HG03520 (cell line): ENCODE results near the gene OR6X1.
"Not testable (repeated sequence)": the region's sequence is repeated elsewhere in the genome, so short reads cannot be mapped to it uniquely, and the experiment has no call there.

ENCODE experiments used
- ATAC-seq: cut with Tn5 transposase; IDR thresholded peaks from one replicate; pipeline ENCODE4 v1.9.1; 2021; ENCODE audit warnings: mild to moderate bottlenecking, moderate library complexity; ENCODE audit not compliant: unreplicated experiment

Gene OR6X1

DNA sequence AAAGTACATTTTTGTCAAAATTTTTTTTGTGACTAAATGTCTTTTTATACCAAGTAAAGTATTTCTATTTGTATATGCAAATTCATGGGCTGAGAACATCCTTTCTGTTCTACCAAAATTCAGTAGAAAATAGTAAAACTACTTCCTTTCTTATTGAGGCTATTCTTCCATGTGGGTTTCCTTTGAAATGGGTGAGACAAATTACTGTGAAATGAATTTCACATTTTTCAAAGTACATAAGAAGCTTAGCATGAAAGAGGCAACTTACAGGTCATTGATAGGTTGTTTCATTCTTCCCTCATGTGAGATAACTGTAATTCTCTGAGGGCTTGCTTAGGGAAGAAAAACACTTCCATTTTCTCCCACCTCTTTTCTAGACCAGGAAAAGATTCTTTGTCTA is 1.0 kb upstream of the OR6X1 start:
- no peak for ATAC-seq

DNA sequence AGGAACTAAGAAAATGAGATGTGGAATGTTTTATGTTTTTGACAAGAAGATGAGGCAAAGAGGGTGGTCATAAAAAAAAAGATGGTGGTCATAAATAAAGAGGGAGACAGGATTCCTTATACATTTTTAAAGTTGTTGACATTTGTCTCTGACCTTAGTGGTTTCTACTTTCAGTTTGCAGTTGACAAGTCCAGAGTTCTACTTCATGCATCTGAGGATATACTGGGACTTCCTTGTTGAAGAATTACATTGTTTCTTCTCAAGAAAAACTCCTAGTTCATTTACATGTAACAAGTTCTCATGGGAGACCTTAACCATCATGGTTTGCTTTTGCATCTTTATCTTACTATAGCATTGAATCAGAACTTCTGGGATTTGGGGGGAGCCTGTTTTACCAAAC is 1.2 kb downstream of the OR6X1 start:
- no peak for ATAC-seq

DNA sequence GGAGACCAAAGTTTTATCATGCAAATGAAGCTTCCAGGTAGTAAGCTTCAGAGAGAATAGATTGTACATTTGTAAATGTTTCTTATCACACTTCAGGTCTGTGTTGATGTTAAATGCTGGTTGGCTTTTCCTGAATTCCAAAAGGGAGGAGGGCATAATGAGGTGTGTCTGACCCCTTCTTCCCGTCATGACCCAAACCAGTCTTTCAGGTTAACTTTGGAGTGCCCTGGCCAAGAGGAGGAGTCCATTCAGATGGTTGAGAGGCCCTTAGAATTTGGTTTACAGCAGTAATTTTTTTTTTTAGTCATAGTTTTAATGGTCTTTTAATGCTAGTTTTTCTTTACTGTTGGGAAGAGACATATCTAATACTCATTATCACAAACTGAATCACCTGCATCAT is 2.5 kb downstream of the OR6X1 start:
- no peak for ATAC-seq

DNA sequence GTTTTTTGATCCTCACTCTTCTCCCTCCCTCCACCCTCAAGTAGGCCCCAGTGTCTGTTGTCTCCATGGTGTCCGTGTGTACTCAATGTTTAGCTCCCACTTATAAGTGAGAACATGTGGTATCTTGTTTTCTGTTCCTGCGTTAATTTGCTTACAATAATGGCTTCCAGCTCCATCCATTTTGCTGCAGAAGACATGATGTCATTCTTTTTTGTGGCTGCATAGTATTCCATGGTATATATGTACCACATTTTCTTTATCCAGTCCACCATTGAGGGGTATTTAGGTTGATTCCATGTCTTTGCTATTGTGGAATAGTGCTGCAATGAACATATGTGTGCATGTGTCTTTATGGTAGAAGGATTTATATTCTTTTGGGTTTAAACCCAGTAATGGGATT is 6.0 kb downstream of the OR6X1 start:
- ATAC-seq = not testable (repeated sequence)

DNA sequence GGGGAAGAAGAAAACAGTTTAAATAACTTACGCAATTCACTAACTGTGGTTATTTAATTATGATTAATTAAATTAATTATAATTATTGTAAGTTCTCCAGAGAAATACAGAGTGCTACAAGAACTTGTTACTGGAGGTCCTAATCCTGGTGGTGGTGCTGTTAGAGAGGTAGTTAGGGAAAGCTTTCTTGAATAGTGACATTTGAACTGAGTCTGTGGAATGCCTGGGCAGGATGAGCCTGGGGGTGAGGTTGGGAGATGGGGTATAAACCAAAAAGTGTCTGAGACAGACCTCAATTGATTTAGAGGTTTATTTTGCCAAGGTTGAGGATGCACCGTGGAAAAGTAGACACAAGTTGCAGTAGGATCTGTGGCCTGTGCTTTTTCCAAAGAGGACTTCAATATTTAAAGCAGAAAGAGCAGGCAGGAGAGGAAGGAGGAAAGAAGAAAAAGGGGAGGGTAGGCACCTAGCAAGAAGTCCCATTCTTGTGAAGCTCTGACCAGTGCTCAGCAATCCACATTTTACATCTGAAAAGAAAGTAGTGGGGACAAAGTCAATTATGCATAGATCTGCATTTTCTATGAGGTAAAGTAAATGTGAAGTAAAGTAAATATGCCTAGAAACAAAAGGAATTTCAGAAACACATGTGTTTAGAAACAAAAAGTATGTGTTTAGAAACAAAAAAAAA is 8.4 kb downstream of the OR6X1 start:
- ATAC-seq = no peak

DNA sequence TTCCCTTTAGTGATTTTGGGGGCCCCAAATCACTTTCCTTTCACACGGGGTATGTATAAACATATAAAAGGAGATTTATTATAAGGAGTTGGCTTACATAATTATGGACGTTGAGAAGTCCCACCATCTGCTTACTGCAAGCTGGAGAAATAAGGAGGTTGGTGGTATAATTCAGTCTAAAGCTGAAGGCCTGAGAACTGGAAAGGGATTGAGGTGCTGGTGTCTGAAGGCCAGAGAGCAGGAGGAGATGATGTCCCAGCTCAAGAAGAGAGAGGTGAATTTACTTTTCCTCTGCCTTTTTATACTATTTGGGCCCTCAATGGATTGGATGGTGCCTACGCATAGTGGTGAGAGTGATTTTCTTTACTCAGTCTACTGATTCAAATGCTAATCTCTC is 11.6 kb downstream of the OR6X1 start:
- ATAC-seq = no peak

DNA sequence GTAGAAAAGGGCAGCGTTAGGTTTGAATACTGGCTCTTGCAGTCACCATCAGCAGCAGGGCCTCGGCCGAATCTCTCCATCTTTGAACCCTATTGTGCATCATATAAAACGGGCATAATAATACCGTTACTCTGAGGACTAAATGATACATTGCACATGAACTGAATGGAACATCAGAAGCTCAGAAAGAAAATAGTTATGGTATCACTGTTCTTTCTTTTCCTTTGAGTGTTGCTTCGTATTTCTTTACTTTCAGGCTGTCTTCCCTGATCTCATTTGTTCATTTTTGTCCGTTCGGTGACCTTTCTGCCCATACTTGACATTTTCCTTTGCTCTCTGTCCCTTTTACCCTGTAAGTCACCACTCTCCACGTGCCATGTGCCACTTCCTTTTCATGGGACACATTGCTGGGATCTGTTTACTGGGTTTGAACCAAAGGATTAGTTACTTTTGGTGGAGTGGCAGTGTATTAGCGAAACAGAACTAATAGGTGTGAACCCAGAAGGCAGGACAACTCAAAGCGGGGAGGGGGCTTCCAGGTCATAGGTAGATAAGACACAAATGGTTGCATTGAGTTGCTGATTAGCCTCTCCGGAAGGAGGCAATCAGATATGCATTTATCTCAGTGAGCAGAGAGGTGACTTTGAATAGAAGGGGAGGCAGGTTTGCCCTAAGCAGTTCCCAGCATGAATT is 12.1 kb downstream of the OR6X1 start:
- no peak for ATAC-seq

DNA sequence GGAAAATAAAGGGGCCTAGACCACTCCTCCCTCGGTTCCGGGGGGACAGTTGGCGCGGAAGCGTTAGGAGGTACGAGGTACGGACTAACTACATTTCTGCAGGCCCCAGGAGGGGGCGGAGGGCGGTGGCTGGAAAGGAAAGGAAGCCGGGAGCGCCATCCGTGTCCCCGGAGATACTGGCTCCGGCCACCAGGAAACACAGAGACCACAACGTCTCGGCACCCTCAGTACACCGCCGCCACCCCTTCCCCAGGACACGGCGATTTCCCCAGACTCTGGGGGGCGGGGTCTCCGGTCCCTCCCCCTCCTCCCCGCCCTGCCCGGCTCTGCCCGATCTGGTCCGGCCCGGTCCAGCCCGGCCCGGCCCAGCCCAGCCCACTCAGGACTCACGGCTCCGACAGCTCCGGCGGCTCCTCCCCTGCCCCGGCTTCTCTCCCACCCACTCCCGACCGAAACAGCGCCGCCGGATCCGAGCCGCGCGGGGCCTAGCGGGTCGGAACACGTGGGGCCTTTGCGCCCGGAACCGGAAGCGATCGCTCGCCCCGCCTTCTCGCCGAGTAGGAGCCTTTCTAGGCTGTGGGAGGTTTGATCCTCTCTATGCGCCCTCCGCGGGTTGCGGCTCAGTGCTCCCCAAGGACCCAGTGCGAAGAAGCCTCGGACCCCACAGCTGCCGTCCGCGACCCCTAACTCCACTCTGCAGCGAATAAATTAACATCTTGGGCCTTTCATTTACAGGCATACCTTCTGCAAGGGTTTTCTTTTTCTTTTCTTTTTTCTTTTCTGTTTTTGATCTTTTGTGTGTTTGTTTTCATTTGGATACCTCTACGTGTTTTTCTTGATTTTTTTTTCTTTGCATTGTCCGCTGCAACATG is 12.9 kb downstream of the OR6X1 start, which contains the start of gene ZNF202:
Gene ZNF202, minus strand, starts transcription at position 502 of the 872 bp plus-strand sequence. CDS start 10,772 bp downstream, outside the sequence.
- peak; percentile 98 for ATAC-seq

DNA sequence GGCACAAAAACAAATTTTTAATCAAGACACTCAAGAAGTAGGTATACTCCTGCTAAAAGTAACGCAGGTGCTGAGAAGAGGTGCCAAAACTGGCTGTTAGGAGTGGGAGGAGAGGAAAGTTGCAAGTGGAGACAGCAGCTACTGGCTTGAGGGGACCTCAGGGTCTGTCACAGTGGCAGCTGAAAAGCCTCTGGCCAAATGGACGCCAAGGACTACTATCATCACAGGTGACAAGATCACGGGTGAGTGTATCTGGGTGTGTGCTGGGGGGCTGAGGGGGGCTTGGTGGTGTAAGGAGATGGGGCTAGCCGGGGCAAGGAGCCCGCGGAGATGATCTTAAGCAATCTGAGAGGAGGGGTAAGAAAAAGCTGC is 13.5 kb downstream of the OR6X1 start:
- ATAC-seq = peak; percentile 0

DNA sequence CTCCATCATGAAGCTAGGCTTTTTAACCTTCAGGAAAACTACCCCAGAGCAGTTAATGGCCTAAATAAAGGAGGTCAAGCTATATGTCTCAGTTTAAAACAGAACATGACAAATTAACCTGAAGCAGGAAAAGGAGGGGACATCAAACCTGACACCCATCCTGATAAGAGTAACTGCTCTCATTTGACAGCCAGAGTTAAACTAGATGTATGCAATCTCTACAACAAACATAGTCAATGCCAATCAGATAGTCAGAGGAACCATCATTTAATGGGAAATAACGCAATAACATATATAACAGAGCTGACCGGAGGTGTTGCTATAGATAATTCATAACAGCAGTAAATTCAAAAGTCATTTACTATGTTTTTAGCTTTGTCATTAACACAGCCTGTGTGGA is 15.9 kb downstream of the OR6X1 start:
- ATAC-seq = no peak

DNA sequence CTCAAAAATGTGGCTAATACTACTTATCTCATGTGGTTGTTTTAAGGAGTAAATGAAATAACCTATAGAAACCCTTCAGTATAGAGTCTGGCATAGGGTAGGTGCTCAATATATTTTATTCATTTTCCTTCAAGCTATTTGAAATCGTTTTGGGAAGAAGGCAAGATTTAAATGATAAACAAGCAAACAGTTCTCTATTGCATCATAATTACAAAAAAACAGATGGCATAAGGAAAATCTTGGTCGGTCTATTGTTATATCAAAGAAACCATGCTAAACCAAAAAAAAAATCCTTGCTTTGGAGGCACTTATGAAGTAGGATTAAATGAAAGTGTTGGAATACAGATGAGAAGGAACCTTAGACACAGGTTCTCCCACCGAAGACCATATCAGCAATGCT is 17.5 kb downstream of the OR6X1 start:
- no peak for ATAC-seq

DNA sequence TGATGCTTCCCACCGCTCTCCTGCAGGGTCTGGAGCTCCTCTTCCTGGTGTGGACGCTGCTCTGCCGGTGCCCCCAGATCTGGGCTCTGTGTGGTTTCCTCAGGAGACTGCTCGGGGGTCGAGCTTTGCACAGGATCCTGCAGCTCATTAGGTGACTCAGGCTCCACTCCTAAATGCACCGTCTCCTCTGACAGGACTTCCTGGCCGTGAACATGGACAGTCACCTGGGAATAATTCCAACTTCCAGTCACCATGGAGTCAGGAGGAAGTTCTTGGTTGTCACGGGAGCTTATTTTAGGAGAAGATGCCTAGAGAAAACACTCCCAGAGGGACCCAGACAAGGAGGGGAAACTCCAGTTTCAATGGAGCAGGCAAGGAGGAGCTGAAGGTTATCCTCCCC is 24.7 kb downstream of the OR6X1 start:
- ATAC-seq = no peak

DNA sequence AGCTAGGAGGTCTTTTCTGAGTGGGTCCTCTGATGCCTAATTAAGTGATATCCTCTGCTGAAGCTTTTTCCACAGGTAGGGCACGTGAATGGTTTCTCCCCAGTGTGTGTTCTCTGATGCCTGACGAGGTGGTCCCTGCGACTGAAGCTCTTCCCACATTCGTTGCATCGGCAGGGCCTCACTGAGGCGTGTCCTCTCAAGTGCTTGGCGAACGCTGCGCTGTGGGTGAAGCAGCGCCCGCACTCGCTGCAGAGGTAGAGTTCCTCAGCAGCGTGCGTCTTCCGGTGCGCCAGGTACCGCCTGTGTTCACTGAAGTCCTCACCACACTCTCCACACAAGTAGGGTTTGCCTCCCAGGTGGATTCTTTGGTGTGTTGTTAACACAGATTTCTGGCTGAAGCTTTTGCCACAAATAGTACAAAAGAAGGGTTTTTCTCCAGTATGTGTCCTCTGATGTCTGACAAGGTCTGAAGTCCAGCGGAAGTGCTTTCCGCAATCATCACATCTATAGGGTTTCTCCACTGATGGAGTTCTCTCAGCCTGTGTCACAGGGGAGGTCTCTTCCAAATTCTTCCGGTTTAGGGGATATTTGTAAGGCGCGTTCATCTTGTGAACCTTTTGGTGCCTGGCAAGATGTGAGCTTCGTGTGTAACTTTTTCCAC is 28.2 kb downstream of the OR6X1 start:
- no peak for ATAC-seq

DNA sequence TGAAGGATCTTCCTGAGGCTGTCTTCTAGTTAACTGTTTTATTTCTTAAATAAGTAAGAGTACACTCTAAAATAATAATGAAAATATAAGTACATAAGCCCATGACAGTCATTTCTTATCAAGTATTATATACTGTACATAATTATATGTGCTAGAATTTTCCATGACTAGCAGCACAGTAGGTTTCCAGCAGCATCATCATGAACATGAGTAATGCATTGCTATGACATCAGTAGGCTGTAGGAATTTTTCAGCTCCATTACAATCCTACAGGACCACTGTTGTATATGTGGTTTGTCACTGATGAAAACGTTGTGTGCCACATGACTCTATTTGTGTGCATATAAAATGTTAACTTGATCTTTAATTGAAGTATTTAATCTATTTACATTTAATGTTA is 34.9 kb downstream of the OR6X1 start:
- ATAC-seq = no peak

DNA sequence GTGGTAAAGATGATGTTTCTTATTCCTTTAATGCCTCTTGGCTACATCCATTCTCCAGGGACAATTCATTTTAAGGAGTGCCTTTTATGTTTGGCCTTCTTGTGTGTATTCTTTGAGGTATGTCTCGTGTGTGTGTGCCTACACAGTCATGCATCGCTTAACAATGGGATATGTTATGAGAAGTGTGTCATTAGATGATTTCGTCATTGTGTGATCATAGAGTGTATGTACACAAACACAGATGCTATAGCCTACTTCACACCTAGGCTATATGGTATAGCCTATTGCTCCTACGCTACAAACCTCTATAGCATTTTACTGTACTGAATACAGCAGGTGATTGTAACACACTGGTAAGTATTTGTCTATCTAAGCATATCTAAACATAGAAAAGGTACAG is 35.8 kb downstream of the OR6X1 start:
- ATAC-seq = no peak

DNA sequence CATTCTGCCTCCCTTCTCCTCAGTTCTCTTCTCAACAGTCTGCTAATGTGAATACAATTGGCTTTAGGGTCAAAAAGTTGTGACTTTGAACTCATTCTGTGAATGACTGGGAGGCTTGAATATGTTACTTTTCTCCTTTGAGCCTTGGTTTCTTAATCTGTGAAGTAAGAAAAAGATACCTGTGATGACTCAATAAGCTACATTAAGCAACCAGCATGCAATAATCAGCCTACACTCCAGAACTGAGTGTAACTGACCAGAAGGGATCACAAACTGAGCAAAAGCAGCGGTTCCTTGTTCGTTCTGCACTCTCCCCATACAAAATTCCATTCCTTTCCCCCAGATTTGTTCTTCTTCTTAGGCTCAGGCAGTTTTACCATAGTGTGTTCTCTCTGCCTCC is 36.3 kb downstream of the OR6X1 start:
- no peak for ATAC-seq

DNA sequence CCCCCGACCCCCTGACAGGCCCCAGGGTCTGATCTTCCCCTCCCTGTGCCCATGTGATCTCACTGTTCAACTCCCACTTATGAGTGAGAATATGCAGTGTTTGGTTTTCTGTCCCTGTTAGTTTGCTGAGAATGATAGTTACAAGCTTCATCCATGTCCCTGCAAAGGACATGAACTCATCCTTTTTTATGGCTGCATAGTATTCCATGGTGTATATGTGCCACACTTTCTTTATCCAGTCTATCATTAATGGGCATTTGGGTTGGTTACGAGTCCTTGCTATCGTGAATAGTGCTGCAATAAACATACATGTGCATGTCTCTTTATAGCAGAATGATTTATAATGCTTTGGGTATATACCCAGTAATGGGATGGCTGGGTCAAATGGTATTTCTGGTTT is 41.7 kb downstream of the OR6X1 start:
- not testable (repeated sequence) for ATAC-seq

DNA sequence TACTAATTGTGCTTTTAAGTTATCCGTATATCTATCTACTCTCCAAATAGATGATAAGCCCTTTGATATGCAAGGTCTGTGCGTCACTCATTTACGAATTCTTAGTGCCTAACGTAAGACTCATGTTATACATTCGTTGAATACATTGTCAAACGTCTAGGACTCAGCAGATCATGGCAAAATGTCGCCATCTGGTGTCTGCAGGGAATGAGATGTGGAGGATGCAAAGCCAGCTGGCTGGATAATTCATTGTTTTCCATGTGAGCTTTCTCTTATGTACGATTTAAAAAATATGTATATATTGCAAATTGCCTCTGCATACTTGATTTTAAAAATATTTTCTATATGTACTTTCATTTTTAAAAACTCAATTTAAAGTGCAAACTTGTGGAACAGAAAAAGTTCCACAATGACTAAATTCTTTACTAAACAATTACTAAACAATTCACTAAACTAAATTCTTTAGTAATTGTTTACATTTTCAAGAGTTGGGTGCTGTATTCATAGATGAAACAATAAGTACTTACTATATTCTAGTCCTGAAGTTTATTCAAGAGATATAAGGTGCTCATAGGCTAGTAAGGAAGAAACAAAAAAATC is 46.6 kb downstream of the OR6X1 start:
- peak; percentile 48 for ATAC-seq

DNA sequence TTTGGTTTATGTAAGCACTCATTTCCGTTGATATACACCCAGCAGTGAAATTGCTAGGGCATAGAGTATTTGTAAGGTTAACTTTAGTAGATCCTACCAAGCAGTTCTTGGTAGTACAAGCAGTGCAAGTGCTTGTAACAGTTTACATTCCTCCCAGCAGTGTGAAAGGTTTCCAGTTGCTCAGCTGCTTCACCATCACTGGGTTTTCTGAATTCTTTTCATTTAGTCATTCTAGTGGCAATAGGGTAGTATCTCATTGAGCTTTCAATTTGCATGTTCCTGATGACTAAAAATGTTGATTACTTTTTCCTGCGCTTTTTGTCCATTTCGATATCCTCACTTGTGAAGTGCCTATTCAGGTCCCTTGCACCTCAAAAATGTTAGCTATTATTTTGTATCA is 47.1 kb downstream of the OR6X1 start:
- ATAC-seq = no peak

DNA sequence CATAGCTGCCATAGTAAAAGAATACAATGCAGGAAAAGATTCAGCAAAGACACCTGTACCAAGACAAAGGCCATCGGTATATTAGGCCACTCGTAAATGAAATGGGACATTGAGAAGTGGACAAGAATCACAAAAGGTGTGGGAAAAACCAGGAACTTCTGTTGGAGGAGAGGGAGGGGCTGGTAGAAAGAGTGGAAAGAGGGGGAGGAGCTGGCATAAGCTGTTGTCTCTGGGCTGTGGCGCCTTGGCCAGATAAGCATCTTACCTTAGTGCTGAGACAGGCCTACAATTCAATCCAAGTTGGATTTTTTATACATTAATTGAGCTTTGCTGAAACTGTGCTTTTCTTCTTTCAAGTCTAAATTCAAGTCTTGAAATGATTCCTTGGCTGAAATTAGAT is 50.0 kb downstream of the OR6X1 start:
- ATAC-seq = no peak
